ENCODE results near the gene BTN3A1. TPM values are rescaled to one million over a fixed set of nuclear protein-coding genes. Genes with fewer than 3 reads are reported as not detected.
"Not testable (repeated sequence)": the region's sequence is repeated elsewhere in the genome, so short reads cannot be mapped to it uniquely, and the experiment has no call there.

The BTN3A1 gene
- total RNA-seq, 1 experiment from 2014 or later, result 2.0 TPM

GRCh38 chr6:26457264-26457805 is 55.3 kb downstream of the BTN3A1 start:
- CTCF ChIA-PET, result no interaction called here
- peak overlapping the region; percentile 98 for H3K27ac Mint-ChIP-seq (ENCODE audit: unreplicated experiment)
- BruUV-seq (replicated peaks), result no TSS peak
- DNase-seq, result no peak
- Histone ChIP-seq H3K4me1 (peaks cover 5% of the 10 kb centered on the region), H3K27me3 (replicated peaks; ENCODE audit: control insufficient read depth, insufficient read depth, low read length) (no peaks in the 10 kb centered on the region), H3K4me3 (ENCODE audit: low read depth, low read length) (peak overlapping the region; percentile 21; the same call in 1 of the 2 replicates), H3K36me3 (ENCODE audit: control insufficient read depth, insufficient read depth, low read length) (peaks cover 1% of the 10 kb centered on the region; the same call in 1 of the 2 replicates), H3K9me3 (no peaks in the 10 kb centered on the region)
- peak overlapping the region; percentile 92 for H3K4me3 Mint-ChIP-seq (ENCODE audit: unreplicated experiment)
- H3K9me3 Mint-ChIP-seq (ENCODE audit: unreplicated experiment), result no peaks in the 10 kb centered on the region
- H3K36me3 Mint-ChIP-seq (ENCODE audit: insufficient read depth, unreplicated experiment), result peaks cover 25% of the 10 kb centered on the region
- POLR2A ChIA-PET, result no interaction called here
- no peaks in the 10 kb centered on the region for H3K27me3 Mint-ChIP-seq (ENCODE audit: insufficient read depth, unreplicated experiment)
- TF ChIP-seq, protein P1, sequence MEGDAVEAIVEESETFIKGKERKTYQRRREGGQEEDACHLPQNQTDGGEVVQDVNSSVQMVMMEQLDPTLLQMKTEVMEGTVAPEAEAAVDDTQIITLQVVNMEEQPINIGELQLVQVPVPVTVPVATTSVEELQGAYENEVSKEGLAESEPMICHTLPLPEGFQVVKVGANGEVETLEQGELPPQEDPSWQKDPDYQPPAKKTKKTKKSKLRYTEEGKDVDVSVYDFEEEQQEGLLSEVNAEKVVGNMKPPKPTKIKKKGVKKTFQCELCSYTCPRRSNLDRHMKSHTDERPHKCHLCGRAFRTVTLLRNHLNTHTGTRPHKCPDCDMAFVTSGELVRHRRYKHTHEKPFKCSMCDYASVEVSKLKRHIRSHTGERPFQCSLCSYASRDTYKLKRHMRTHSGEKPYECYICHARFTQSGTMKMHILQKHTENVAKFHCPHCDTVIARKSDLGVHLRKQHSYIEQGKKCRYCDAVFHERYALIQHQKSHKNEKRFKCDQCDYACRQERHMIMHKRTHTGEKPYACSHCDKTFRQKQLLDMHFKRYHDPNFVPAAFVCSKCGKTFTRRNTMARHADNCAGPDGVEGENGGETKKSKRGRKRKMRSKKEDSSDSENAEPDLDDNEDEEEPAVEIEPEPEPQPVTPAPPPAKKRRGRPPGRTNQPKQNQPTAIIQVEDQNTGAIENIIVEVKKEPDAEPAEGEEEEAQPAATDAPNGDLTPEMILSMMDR (IDR thresholded peaks at IDR 0.05; ENCODE audit: insufficient read depth in 1 of 2, low read depth in 1 of 2, low read length in 1 of 2, severe bottlenecking in 1 of 2, unreplicated experiment in 1 of 2), result no peak
- peaks cover 6% of the 10 kb centered on the region for H3K4me1 Mint-ChIP-seq (ENCODE audit: low read depth, unreplicated experiment)
- intact Hi-C loops (cut with micrococcal nuclease; ENCODE audit: unreplicated experiment), result no loop called here

GRCh38 chr6:26457806-26458688 is 56.0 kb downstream of the BTN3A1 start, which contains the start of gene BTN2A1:
Gene BTN2A1, plus strand, starts transcription at chr6:26457955. Its CDS starts 682 bp downstream, at chr6:26458637.
- TF ChIP-seq, protein P1 (IDR thresholded peaks at IDR 0.05; ENCODE audit: insufficient read depth in 1 of 2, low read depth in 1 of 2, low read length in 1 of 2, severe bottlenecking in 1 of 2, unreplicated experiment in 1 of 2), result no peak
- DNase-seq, result peak; percentile 81 to 82
- CTCF ChIA-PET, result no interaction called here
- Mint-ChIP-seq H3K4me3 (ENCODE audit: unreplicated experiment) (peak within 1 kb of the TSS; percentile 92), H3K9me3 (ENCODE audit: unreplicated experiment) (no peaks in the 10 kb centered on the region), H3K36me3 (ENCODE audit: insufficient read depth, unreplicated experiment) (peaks cover 29% of the 10 kb centered on the region), H3K27ac (ENCODE audit: unreplicated experiment) (peak within 1 kb of the TSS; percentile 98), H3K27me3 (ENCODE audit: insufficient read depth, unreplicated experiment) (no peaks in the 10 kb centered on the region), H3K4me1 (ENCODE audit: low read depth, unreplicated experiment) (peaks cover 6% of the 10 kb centered on the region)
- intact Hi-C loops (cut with micrococcal nuclease; ENCODE audit: unreplicated experiment), result no loop called here
- peak within 1 kb of the TSS; percentile 84 for H3K4me3 ChIP-seq (ENCODE audit: low read depth, low read length)
- POLR2A ChIA-PET, result no interaction called here
- peaks cover 1% of the 10 kb centered on the region; the same call in 1 of the 2 replicates for H3K36me3 ChIP-seq (ENCODE audit: control insufficient read depth, insufficient read depth, low read length)
- H3K9me3 ChIP-seq, result no peaks in the 10 kb centered on the region
- peaks cover 5% of the 10 kb centered on the region for H3K4me1 ChIP-seq
- BruUV-seq (replicated peaks), result TSS peak; percentile 41
- H3K27me3 ChIP-seq (replicated peaks; ENCODE audit: control insufficient read depth, insufficient read depth, low read length), result no peaks in the 10 kb centered on the region

- Mint-ChIP-seq H3K27ac (ENCODE audit: unreplicated experiment) (no peak overlapping the region), H3K27me3 (ENCODE audit: insufficient read depth, unreplicated experiment) (no peaks in the 10 kb centered on the region), H3K9me3 (ENCODE audit: unreplicated experiment) (no peaks in the 10 kb centered on the region), H3K36me3 (ENCODE audit: insufficient read depth, unreplicated experiment) (peaks cover 40% of the 10 kb centered on the region), H3K4me1 (ENCODE audit: low read depth, unreplicated experiment) (peaks cover 6% of the 10 kb centered on the region), H3K4me3 (ENCODE audit: unreplicated experiment) (peak overlapping the region; percentile 9)
- BruUV-seq (replicated peaks), result no TSS peak
- no peak for DNase-seq
- Histone ChIP-seq H3K4me3 (ENCODE audit: low read depth, low read length) (no peak overlapping the region), H3K4me1 (peaks cover 5% of the 10 kb centered on the region), H3K36me3 (ENCODE audit: control insufficient read depth, insufficient read depth, low read length) (peaks cover 3% of the 10 kb centered on the region; the same call in 1 of the 2 replicates), H3K27me3 (replicated peaks; ENCODE audit: control insufficient read depth, insufficient read depth, low read length) (no peaks in the 10 kb centered on the region), H3K9me3 (no peaks in the 10 kb centered on the region)
- CTCF ChIA-PET, result no interaction called here
- POLR2A ChIA-PET, result no interaction called here
- intact Hi-C loops (cut with micrococcal nuclease; ENCODE audit: unreplicated experiment), result no loop called here
- TF ChIP-seq, protein P1 (IDR thresholded peaks at IDR 0.05; ENCODE audit: insufficient read depth in 1 of 2, low read depth in 1 of 2, low read length in 1 of 2, severe bottlenecking in 1 of 2, unreplicated experiment in 1 of 2), result no peak
Observed at GRCh38 chr6:26459023-26459810, 57.1 kb downstream of the BTN3A1 start.

- H3K9me3 Mint-ChIP-seq (ENCODE audit: unreplicated experiment); H3K36me3 ChIP-seq (ENCODE audit: control insufficient read depth, insufficient read depth, low read length); intact Hi-C loops (cut with micrococcal nuclease; ENCODE audit: unreplicated experiment); H3K27me3 Mint-ChIP-seq (ENCODE audit: insufficient read depth, unreplicated experiment); H3K4me1 Mint-ChIP-seq (ENCODE audit: low read depth, unreplicated experiment); POLR2A ChIA-PET; H3K4me3 Mint-ChIP-seq (ENCODE audit: unreplicated experiment); BruUV-seq (replicated peaks); H3K27me3 ChIP-seq (replicated peaks; ENCODE audit: control insufficient read depth, insufficient read depth, low read length); H3K4me3 ChIP-seq (ENCODE audit: low read depth, low read length); H3K27ac Mint-ChIP-seq (ENCODE audit: unreplicated experiment); H3K4me1 ChIP-seq; H3K9me3 ChIP-seq; DNase-seq; CTCF ChIA-PET: not testable (repeated sequence)
- peaks cover 59% of the 10 kb centered on the region for H3K36me3 Mint-ChIP-seq (ENCODE audit: insufficient read depth, unreplicated experiment)
Observed at GRCh38 chr6:26461353-26461752, 59.3 kb downstream of the BTN3A1 start.

Measured in Caco-2 (cell line).